HepG2 (cell line): ENCODE results near the gene CRKL. TPM values are rescaled to one million over a fixed set of nuclear protein-coding genes. Genes with fewer than 3 reads are reported as not detected.

Source experiments
- ARID2 ChIP-seq: sonication (generic); formaldehyde crosslinking; IDR thresholded peaks from 2 replicates; pipeline ENCODE4 v1.8.1; 2022; ENCODE audit warnings: mild to moderate bottlenecking, missing genetic modification reagents, borderline replicate concordance
- ATF1 ChIP-seq: IDR thresholded peaks from 2 replicates; pipeline ENCODE4 v1.6.1; 2016; ENCODE audit warnings: mild to moderate bottlenecking, control low read depth
- BHLHE40 ChIP-seq: IDR thresholded peaks from 2 replicates; pipeline ENCODE4 v1.6.1; 2011; ENCODE audit warnings: low read length, improper control_type of control experiment
- CCAR2 ChIP-seq: fragments of 200-400 bp; formaldehyde crosslinking; optimal IDR thresholded peaks from 2 replicates; pipeline ENCODE3; 2018; ENCODE audit warnings: low read depth, mild to moderate bottlenecking, low read length, moderate library complexity
- CCDC6 ChIP-seq: sonication (generic); formaldehyde crosslinking; IDR thresholded peaks from 2 replicates; pipeline ENCODE4 v1.8.1; 2022; ENCODE audit warnings: mild to moderate bottlenecking, missing genetic modification reagents, moderate library complexity
- KDM2A ChIP-seq: sonication (generic); formaldehyde crosslinking; IDR thresholded peaks from 2 replicates; pipeline ENCODE4 v1.4.0; 2020; ENCODE audit warnings: low read depth, missing genetic modification reagents, borderline replicate concordance
- MED8 ChIP-seq: sonication (generic); formaldehyde crosslinking; IDR thresholded peaks from 2 replicates; pipeline ENCODE4 v1.8.1; 2023; ENCODE audit warnings: mild to moderate bottlenecking, missing genetic modification reagents; ENCODE audit not compliant: insufficient replicate concordance
- NFKB2 ChIP-seq: sonication (generic); formaldehyde crosslinking; IDR thresholded peaks from 2 replicates; pipeline ENCODE4 v1.4.0; 2020; ENCODE audit warnings: missing genetic modification reagents, borderline replicate concordance
- POLR2AphosphoS2 ChIP-seq: IDR thresholded peaks from 2 replicates; pipeline ENCODE4 v1.6.1; 2011; ENCODE audit warnings: low read depth, low read length, improper control_type of control experiment
- PPARG ChIP-seq: conservative IDR thresholded peaks from 2 replicates; pipeline ENCODE4 v1.6.1; 2016; ENCODE audit warnings: missing biosample characterization, missing genetic modification reagents
- REXO4 ChIP-seq: sonication (generic); formaldehyde crosslinking; IDR thresholded peaks from 2 replicates; pipeline ENCODE4 v1.8.0; 2022; ENCODE audit warnings: missing genetic modification reagents, mild to moderate bottlenecking, borderline replicate concordance
- SALL2 ChIP-seq: sonication (generic); formaldehyde crosslinking; IDR thresholded peaks from 2 replicates; pipeline ENCODE4 v1.8.1; 2023; ENCODE audit warnings: mild to moderate bottlenecking, missing genetic modification reagents, inconsistent platforms
- SIN3A ChIP-seq: IDR thresholded peaks from 2 replicates; pipeline ENCODE4 v1.6.1; 2011; ENCODE audit warnings: low read depth, mild to moderate bottlenecking, control low read depth, low read length, borderline replicate concordance
- SMAD3 ChIP-seq: sonication (generic); formaldehyde crosslinking; IDR thresholded peaks from 2 replicates; pipeline ENCODE4 v1.4.0; 2020; ENCODE audit warnings: missing genetic modification reagents
- SP2 ChIP-seq: sonication (generic); formaldehyde crosslinking; IDR thresholded peaks from 2 replicates; pipeline ENCODE4 v1.5.1; 2020; ENCODE audit warnings: mild to moderate bottlenecking, missing genetic modification reagents
- TBL1XR1 ChIP-seq: fragments of 150-350 bp; IDR thresholded peaks from 2 replicates; pipeline ENCODE4 v1.6.1; 2014; ENCODE audit warnings: borderline replicate concordance, low read length; ENCODE audit not compliant: partially characterized antibody
- ZNF350 ChIP-seq: sonication (generic); formaldehyde crosslinking; IDR thresholded peaks from 2 replicates; pipeline ENCODE4 v1.4.0; 2020; ENCODE audit warnings: mild to moderate bottlenecking, low read depth, missing genetic modification reagents, borderline replicate concordance
- ZNF547 ChIP-seq: sonication (generic); formaldehyde crosslinking; IDR thresholded peaks from 2 replicates; pipeline ENCODE4 v1.5.1; 2020; ENCODE audit warnings: mild to moderate bottlenecking, missing genetic modification reagents
- ZNF557 ChIP-seq: sonication (generic); formaldehyde crosslinking; IDR thresholded peaks from 2 replicates; pipeline ENCODE4 v1.4.0; 2020; ENCODE audit warnings: missing genetic modification reagents
- ZNF567 ChIP-seq: sonication (generic); formaldehyde crosslinking; IDR thresholded peaks from 2 replicates; pipeline ENCODE4 v1.8.1; 2023; ENCODE audit warnings: mild to moderate bottlenecking, missing genetic modification reagents, borderline replicate concordance
- ZNF678 ChIP-seq: sonication (generic); formaldehyde crosslinking; IDR thresholded peaks from 2 replicates; pipeline ENCODE4 v1.4.0; 2020; ENCODE audit warnings: mild to moderate bottlenecking, missing genetic modification reagents
- ZNF83 ChIP-seq: sonication (generic); formaldehyde crosslinking; IDR thresholded peaks from 2 replicates; pipeline ENCODE4 v1.4.0; 2020; ENCODE audit warnings: missing genetic modification reagents, mild to moderate bottlenecking, borderline replicate concordance
- ZNF839 ChIP-seq: sonication (generic); formaldehyde crosslinking; IDR thresholded peaks from 2 replicates; pipeline ENCODE4 v1.4.0; 2020; ENCODE audit warnings: missing genetic modification reagents, mild to moderate bottlenecking, borderline replicate concordance
- polyA plus RNA-seq, 8 experiments: library from polyadenylated mRNA; depleted of rRNA in 3 of 8; stranded (reverse) in 7 of 8; unstranded in 1 of 8; fragments of >200 nt; fragmentation: Illumina TruSeq in 4 of 8; extraction: Trizol in 4 of 8; gene quantifications; 2 replicates each; pipeline versions ENCODE4 v1.2.1 to v1.2.3, GENCODE V29; 2011 to 2016; ENCODE audit warnings: low read depth in 4 of 8, missing spikeins in 1 of 8, mixed read lengths in 1 of 8; ENCODE audit not compliant: insufficient read depth in 1 of 8
- total RNA-seq, 5 experiments: library from RNA; depleted of rRNA; stranded (reverse); fragments of >200 nt; fragmentation: Illumina TruSeq; extraction: Trizol; gene quantifications; 2 replicates each; pipeline ENCODE4 v1.2.3, GENCODE V29; 2016; ENCODE audit warnings: low read depth in 1 of 5
- TF ChIP-seq, protein P1 (sequence below): sonication (generic); formaldehyde crosslinking; IDR thresholded peaks from 2 replicates; pipeline ENCODE4 v1.8.0; 2022; ENCODE audit warnings: mild to moderate bottlenecking, missing genetic modification reagents
- TF ChIP-seq, protein P2 (sequence below): sonication (generic); formaldehyde crosslinking; IDR thresholded peaks from 2 replicates; pipeline ENCODE4 v1.8.0; 2022; ENCODE audit warnings: missing genetic modification reagents, low read depth, mild to moderate bottlenecking, borderline replicate concordance
- TF ChIP-seq, protein P3 (sequence below): sonication (generic); formaldehyde crosslinking; IDR thresholded peaks from 2 replicates; pipeline ENCODE4 v1.4.0; 2020; ENCODE audit warnings: missing genetic modification reagents, mild to moderate bottlenecking, borderline replicate concordance
- TF ChIP-seq, protein P4 (sequence below): IDR thresholded peaks from 2 replicates; pipeline ENCODE4 v1.6.1; 2016

The CRKL gene
- total and polyA plus RNA-seq, 2 of the 13 experiments (the other 11 are each of a cell fraction or from before 2014, with no cell fraction given): 37.4 to 60.6 TPM

DNA sequence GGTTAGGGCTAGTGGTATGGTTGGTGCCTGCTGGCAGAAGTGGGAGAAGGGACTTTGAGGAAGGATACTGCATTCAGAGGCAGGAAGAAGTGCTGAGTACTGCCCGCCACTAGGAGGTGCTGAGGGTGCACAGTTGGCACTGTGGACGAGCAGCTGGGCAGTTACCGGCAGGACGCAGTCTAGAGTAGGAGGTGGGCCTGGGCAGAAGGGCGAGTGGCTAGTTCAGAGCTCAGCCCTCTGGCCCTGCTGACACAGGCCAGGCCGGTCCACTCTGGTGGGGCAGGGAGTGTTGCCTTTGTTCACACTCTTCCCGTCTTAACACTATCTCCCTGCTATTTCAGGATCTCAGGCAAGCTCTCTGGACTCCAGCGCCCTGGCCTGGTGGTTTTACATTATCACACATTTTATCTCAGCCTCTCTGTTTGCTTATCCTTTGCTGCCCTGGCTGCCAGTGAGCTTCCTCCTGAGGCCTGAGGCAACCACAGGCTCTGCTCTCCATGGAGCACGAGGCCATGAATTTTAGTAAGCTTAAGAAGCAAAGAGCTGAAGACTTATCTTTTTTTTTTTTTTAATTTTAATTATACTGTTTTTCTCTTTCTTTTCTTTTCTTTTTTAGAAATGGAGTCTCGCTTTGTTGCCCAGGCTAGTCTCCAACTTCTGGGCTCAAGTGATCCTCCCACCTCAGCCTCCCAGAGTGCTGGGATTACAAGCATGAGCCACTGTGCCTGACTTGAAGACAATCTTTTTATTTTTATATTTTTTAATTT is 31.5 kb upstream of the CRKL start (continued):
- TF ChIP-seq ZNF678 (CRISPR knock-in tag): no peak
- TF ChIP-seq, protein P1, sequence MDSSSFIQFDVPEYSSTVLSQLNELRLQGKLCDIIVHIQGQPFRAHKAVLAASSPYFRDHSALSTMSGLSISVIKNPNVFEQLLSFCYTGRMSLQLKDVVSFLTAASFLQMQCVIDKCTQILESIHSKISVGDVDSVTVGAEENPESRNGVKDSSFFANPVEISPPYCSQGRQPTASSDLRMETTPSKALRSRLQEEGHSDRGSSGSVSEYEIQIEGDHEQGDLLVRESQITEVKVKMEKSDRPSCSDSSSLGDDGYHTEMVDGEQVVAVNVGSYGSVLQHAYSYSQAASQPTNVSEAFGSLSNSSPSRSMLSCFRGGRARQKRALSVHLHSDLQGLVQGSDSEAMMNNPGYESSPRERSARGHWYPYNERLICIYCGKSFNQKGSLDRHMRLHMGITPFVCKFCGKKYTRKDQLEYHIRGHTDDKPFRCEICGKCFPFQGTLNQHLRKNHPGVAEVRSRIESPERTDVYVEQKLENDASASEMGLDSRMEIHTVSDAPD (CRISPR knock-in tag): 0 out of 2 replicates have a peak, but pooled peaks have one; percentile 57
- TF ChIP-seq SALL2: peak; percentile 77
- no peak for TF ChIP-seq CCAR2
- TF ChIP-seq BHLHE40: no peak
- 0 out of 2 replicates have a peak, but pooled peaks have one; percentile 46 for TF ChIP-seq SIN3A
- peak; percentile 35; the same call in 1 of the 2 replicates for TF ChIP-seq ZNF83 (CRISPR knock-in tag)
- TF ChIP-seq, protein P2, sequence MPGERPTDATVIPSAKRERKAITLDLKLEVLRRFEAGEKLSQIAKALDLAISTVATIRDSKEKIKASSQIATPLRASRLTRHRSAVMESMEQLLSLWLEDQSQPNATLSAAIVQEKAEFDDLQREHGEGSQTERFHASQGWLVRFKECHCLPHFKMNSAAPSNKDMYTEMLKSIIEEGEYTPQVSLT (CRISPR knock-in tag): no peak
- TF ChIP-seq, protein P3, sequence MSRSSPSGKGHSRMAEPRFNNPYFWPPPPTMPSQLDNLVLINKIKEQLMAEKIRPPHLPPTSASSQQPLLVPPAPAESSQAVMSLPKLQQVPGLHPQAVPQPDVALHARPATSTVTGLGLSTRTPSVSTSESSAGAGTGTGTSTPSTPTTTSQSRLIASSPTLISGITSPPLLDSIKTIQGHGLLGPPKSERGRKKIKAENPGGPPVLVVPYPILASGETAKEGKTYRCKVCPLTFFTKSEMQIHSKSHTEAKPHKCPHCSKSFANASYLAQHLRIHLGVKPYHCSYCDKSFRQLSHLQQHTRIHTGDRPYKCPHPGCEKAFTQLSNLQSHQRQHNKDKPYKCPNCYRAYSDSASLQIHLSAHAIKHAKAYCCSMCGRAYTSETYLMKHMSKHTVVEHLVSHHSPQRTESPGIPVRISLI (CRISPR knock-in tag): peak; percentile 65; the same call in 1 of the 2 replicates
- peak; percentile 87 for TF ChIP-seq CCDC6 (CRISPR knock-in tag)
- TF ChIP-seq, protein P4, sequence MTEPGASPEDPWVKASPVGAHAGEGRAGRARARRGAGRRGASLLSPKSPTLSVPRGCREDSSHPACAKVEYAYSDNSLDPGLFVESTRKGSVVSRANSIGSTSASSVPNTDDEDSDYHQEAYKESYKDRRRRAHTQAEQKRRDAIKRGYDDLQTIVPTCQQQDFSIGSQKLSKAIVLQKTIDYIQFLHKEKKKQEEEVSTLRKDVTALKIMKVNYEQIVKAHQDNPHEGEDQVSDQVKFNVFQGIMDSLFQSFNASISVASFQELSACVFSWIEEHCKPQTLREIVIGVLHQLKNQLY (CRISPR knock-in tag): no peak
- peak; percentile 69; the same call in 1 of the 2 replicates for TF ChIP-seq ZNF350 (CRISPR knock-in tag)
- TF ChIP-seq NFKB2 (CRISPR knock-in tag): peak; percentile 59; the same call in 1 of the 2 replicates
- TF ChIP-seq ZNF557 (CRISPR knock-in tag): no peak
- TF ChIP-seq PPARG (CRISPR knock-in tag): peak; percentile 32
- TF ChIP-seq ZNF567 (CRISPR knock-in tag): peak; percentile 82; the same call in 1 of the 2 replicates
- no peak for TF ChIP-seq ATF1 (CRISPR knock-in tag)
- peak; percentile 66; the same call in 1 of the 2 replicates for TF ChIP-seq ZNF839
- TF ChIP-seq SMAD3 (CRISPR knock-in tag): 0 out of 2 replicates have a peak, but pooled peaks have one; percentile 76
- no peak for TF ChIP-seq MED8 (CRISPR knock-in tag)
- no peak for TF ChIP-seq REXO4 (CRISPR knock-in tag)
- TF ChIP-seq SP2 (CRISPR knock-in tag): no peak
- TF ChIP-seq KDM2A (CRISPR knock-in tag): peak; percentile 90
- no peak for TF ChIP-seq POLR2AphosphoS2
- no peak for TF ChIP-seq TBL1XR1
- TF ChIP-seq ZNF547 (CRISPR knock-in tag): 0 out of 2 replicates have a peak, but pooled peaks have one; percentile 45
- TF ChIP-seq ARID2: no peak
